ENCODE results near the gene BRSK2.

Gene BRSK2

DNA sequence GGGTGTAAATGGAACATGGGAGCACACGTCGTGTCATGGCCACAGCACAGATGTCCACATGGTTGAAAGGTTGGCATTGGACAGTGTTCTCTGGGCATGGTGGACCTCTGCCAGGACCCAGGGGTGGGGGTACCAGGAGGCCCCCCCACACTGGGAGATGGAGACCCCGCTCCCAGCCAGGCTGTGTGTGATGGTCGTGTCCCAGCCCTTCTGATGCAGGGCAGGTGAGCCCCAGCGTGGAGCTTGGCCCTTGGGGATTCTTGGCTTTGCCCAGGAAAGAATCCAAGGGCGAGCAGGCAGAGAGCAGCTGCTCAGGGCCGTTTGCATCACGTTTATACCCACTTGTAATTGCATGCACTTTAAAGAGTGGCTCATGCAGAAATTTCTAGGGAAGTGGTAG lies 22.0 kb upstream of the BRSK2 start:
- no peak overlapping the region for H3K4me3 ChIP-seq (ENCODE audit: low read length)
- TF ChIP-seq, protein P1, sequence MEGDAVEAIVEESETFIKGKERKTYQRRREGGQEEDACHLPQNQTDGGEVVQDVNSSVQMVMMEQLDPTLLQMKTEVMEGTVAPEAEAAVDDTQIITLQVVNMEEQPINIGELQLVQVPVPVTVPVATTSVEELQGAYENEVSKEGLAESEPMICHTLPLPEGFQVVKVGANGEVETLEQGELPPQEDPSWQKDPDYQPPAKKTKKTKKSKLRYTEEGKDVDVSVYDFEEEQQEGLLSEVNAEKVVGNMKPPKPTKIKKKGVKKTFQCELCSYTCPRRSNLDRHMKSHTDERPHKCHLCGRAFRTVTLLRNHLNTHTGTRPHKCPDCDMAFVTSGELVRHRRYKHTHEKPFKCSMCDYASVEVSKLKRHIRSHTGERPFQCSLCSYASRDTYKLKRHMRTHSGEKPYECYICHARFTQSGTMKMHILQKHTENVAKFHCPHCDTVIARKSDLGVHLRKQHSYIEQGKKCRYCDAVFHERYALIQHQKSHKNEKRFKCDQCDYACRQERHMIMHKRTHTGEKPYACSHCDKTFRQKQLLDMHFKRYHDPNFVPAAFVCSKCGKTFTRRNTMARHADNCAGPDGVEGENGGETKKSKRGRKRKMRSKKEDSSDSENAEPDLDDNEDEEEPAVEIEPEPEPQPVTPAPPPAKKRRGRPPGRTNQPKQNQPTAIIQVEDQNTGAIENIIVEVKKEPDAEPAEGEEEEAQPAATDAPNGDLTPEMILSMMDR (conservative IDR thresholded peaks at IDR 0.05; ENCODE audit: low read length) = no peak
- no peak for DNase-seq (ENCODE audit: low read depth)

DNA sequence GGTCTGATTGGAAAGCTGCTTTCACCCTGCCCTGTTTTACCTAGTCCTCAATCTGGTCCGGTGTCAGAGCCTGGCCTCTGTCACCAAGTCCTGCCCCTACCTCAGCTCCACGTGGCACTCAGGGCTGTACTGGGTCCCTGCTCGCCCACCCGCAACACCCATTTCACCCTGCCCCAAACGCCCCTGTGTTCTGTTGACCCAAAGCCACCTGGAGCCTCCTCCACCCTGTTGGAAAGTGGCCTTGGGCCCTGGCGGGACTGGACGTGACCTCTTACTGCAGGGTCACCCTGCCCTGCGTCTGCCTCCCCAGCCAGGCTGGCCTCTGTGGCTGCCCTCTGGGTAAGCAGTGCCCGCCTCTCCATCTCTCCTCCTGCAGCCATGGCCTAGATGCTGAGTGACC lies 21.5 kb upstream of the BRSK2 start:
- TF ChIP-seq, protein P1 (conservative IDR thresholded peaks at IDR 0.05; ENCODE audit: low read length) = no peak
- no peak for DNase-seq (ENCODE audit: low read depth)
- H3K4me3 ChIP-seq (ENCODE audit: low read length) = no peak overlapping the region

DNA sequence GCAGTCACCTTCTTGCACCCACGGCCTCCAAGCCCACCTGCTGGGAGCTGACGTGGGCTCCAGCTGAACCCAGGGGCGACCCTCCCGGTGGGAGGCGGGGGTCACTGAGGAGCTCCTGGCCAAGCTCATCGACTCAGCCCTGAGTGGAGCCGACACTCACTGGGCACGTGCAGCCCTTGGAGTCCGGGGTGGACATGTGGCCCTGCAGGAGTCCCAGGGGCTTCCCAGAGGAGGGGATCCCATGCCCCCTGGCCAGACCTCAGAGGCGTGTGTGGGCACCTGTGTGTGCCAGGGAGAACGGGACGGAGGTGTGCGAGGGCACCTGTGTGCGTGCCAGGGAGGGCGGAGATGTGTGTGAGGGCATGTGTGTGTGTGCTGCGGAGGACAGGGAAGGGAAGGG lies 20.8 kb upstream of the BRSK2 start:
- TF ChIP-seq, protein P1 (conservative IDR thresholded peaks at IDR 0.05; ENCODE audit: low read length) = no peak
- DNase-seq (ENCODE audit: low read depth) = no peak
- no peak overlapping the region for H3K4me3 ChIP-seq (ENCODE audit: low read length)

DNA sequence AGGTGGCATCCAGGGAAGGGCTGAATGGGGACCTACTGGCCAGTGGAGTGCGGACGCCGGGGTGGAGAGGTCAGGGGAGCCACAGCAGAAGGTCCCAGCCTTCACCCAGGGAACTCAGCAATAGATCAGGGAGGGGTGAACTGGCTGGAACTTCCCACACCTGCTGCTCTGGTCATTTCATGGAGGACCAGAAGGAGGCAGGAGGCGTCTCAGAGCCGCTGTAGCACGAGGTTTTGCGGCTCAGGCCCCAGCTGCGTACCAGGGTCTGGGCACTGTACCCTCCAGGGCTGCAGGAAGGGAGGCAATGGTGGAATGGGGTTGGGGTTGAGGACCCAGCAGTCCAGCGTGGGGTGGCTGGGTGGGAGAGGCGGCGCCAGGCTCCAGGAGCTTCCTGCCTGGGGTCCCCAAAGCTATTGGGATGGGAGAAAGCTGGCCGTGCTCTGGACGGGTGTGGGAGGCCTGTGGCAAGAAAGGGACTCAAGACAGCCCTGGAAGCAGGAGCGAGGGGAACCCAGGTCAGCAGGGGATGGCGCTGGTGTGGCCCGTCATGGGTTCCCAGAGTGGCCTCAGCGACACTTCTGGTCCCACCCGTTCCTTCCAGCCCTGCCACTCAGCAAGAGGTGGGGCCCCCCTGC lies 20.2 kb upstream of the BRSK2 start:
- TF ChIP-seq, protein P1 (conservative IDR thresholded peaks at IDR 0.05; ENCODE audit: low read length) = no peak
- no peak overlapping the region for H3K4me3 ChIP-seq (ENCODE audit: low read length)
- DNase-seq (ENCODE audit: low read depth) = no peak

DNA sequence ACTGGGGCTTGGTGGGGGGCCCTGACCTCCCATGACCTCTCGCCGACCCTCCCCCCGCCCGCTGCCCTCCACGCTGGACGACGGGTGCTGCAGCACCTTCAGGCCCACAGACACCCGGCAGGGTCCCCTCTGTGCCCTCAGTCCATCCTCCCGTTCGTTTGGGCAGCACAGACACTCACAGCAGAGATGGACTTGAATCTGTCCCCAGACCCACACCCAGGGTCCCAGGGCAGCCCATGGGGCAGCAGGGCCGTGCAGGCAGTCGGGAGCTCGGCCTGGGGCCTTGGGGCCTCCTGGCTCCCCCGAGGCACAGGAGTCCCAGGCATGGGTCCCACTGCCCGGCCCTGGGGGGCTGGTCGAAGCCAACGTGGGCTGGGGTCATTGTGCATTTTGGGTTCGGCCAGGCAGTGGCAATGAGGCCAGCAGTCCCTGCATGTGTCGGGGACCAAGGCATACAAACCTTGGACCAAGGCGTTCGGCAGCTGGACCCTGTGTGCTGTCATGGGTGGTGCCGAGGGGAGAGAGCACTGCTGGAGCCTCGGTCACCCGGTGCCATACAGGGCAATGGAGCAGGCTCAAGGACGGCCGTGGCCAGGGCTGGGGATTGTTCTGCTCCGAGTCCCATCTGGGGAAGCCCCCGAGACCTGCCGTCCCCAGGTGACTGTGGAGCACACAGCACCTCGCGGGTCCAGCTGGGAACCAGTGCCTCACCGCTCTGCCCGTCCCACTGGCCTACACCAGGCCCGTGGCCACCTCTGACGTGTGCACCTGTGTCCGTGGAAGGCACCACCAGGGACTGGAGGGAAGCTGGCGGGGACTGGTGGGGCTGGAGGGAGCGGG lies 19.3 kb upstream of the BRSK2 start:
- DNase-seq (ENCODE audit: low read depth) = no peak
- TF ChIP-seq, protein P1 (conservative IDR thresholded peaks at IDR 0.05; ENCODE audit: low read length) = no peak
- no peak overlapping the region for H3K4me3 ChIP-seq (ENCODE audit: low read length)

DNA sequence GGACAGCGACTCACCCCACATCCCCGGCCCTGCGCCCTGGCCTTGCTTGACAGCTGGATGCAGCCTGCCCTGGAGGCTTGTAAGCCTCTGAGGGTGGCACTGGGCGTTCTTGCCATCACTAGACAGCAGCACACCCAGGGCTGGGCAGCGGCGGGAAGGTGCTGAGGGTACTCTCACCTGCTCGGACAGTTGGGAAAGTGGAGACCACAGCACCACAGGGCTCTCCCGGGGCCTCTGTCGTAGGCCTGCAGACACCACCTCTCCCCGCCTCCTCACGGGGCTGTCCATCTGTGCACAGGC lies 18.8 kb upstream of the BRSK2 start:
- H3K4me3 ChIP-seq (ENCODE audit: low read length) = no peak overlapping the region
- TF ChIP-seq, protein P1 (conservative IDR thresholded peaks at IDR 0.05; ENCODE audit: low read length) = no peak
- DNase-seq (ENCODE audit: low read depth) = no peak

DNA sequence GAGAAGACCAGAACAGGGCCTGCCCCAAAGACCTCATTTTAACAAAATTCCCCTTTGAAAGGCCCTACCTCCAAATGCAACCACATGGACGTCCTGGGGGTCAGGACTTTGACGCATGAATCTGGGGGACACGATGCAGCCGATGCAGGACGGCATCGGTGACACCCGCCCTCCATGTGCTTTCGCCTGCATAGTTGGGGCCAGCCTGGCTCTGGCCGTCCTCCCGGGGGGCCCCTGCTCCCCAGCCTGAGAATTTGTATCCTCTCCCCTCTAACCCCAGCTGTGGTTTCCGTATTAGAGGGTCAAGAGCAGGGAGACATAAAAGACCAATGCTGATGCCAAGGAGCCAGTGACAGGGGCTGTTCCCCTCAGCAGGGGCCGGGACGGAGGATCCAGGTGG lies 18.4 kb upstream of the BRSK2 start:
- H3K4me3 ChIP-seq (ENCODE audit: low read length) = no peak overlapping the region
- TF ChIP-seq, protein P1 (conservative IDR thresholded peaks at IDR 0.05; ENCODE audit: low read length) = no peak
- DNase-seq (ENCODE audit: low read depth) = no peak

All from AG10803 (cell line).